Measurements from ENCODE around the gene RAET1E.

DNA sequence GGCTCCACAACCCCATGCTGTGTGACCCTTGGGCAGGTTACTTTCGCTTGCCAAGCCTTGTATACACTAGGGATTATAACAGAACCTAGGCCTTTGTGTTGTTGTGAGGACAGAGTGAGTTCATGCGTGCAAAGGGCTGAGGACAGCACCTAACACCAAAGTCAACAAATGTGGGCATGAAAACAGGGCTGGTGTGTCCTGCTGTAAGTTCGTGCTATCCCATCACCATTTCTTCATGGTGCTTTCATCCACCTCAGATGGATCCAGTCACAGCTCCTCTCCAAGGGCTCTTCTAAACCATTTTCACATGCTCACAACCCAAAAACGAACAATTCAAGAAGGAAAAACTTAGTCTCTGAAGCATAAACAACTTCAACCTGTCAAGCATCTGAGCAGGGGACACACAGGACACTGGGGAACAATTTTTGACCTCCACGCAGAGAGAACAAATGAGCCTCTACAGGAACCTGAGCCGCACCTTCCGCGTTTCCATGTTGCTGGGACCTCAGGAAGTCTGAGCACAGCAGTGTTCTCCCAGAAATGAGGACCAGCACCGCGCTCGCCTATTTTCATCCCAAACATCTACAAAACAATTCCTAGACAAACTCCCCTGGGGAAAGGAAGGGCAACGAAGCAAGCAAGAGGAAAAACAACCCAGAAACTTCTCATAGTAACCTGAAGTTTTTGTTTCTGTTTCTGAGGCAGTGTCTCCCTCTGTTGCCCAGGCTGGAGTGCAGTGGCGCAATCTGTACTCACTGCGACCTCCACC is 36.9 kb downstream of the RAET1E start:
- TF ChIP-seq EZH2 (IDR thresholded peaks at IDR 0.05; ENCODE audit: borderline replicate concordance, insufficient read depth, low read depth, low read length, poor library complexity, severe bottlenecking): no peak
- TF ChIP-seq, protein P1, sequence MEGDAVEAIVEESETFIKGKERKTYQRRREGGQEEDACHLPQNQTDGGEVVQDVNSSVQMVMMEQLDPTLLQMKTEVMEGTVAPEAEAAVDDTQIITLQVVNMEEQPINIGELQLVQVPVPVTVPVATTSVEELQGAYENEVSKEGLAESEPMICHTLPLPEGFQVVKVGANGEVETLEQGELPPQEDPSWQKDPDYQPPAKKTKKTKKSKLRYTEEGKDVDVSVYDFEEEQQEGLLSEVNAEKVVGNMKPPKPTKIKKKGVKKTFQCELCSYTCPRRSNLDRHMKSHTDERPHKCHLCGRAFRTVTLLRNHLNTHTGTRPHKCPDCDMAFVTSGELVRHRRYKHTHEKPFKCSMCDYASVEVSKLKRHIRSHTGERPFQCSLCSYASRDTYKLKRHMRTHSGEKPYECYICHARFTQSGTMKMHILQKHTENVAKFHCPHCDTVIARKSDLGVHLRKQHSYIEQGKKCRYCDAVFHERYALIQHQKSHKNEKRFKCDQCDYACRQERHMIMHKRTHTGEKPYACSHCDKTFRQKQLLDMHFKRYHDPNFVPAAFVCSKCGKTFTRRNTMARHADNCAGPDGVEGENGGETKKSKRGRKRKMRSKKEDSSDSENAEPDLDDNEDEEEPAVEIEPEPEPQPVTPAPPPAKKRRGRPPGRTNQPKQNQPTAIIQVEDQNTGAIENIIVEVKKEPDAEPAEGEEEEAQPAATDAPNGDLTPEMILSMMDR (IDR thresholded peaks at IDR 0.05): no peak

Data from B cell (primary cell).